GM18907 (cell line): ENCODE data around the gene NEUROD2.

Experiments used
- ATAC-seq: cut with Tn5 transposase; IDR thresholded peaks from one replicate; pipeline ENCODE4 v1.9.1; 2021; ENCODE audit warnings: mild to moderate bottlenecking, moderate library complexity; ENCODE audit not compliant: unreplicated experiment

NEUROD2 gene

DNA sequence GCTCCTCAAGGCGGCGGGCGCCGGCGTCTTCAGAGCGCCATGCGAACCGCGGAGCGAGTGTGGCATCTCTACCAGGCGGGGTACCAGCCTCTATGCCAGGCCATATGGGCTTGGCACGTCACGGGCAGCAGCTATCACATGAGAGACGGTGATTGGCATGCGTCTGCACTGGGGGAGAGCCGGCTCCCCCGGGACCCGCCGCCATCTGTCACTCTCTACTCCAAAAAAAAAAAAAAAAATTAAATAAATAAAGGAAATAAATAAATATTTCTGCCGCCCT, at the start of gene NEUROD2:
NEUROD2 (minus strand) TSS at position 70 of the 280 bp plus-strand sequence. CDS start 1,321 bp downstream, outside the sequence.
- ATAC-seq = no peak

GRCh38 chr17:39655105-39655504, 47.4 kb upstream of the NEUROD2 start:
- no peak for ATAC-seq

GRCh38 chr17:39653662-39654331, 46.1 kb upstream of the NEUROD2 start:
- no peak for ATAC-seq

GRCh38 chr17:39653316-39653661, 45.6 kb upstream of the NEUROD2 start:
- ATAC-seq = no peak

GRCh38 chr17:39652587-39653315, 45.0 kb upstream of the NEUROD2 start:
- ATAC-seq = no peak

- no peak for ATAC-seq
Measured at GRCh38 chr17:39651923-39652586, 44.3 kb upstream of the NEUROD2 start.

GRCh38 chr17:39650121-39650579, 42.4 kb upstream of the NEUROD2 start:
- no peak for ATAC-seq

- ATAC-seq = no peak
Measured at GRCh38 chr17:39648616-39649366, 41.1 kb upstream of the NEUROD2 start.

GRCh38 chr17:39647256-39647655, 39.5 kb upstream of the NEUROD2 start:
- ATAC-seq = no peak

DNA sequence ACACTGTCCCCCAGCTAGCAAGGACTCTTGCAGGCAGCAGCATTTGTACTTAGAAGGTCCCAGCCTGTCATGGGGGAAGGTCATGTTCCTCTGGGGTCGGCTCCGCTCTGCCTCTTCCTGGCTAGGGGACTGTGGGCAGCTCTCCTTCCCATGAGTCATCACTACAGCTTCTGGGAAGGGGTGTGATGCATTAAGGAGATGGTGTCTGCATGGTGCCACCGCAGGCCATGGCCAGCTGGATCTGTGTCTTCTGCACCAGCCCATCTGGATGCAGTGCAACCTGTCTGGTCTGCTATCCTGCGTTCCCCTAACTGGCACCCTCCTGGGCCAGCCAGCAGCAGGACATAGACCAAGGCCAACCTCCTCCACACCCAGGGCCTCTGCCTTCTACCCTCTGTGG, 35.6 kb upstream of the NEUROD2 start:
- ATAC-seq = no peak

DNA sequence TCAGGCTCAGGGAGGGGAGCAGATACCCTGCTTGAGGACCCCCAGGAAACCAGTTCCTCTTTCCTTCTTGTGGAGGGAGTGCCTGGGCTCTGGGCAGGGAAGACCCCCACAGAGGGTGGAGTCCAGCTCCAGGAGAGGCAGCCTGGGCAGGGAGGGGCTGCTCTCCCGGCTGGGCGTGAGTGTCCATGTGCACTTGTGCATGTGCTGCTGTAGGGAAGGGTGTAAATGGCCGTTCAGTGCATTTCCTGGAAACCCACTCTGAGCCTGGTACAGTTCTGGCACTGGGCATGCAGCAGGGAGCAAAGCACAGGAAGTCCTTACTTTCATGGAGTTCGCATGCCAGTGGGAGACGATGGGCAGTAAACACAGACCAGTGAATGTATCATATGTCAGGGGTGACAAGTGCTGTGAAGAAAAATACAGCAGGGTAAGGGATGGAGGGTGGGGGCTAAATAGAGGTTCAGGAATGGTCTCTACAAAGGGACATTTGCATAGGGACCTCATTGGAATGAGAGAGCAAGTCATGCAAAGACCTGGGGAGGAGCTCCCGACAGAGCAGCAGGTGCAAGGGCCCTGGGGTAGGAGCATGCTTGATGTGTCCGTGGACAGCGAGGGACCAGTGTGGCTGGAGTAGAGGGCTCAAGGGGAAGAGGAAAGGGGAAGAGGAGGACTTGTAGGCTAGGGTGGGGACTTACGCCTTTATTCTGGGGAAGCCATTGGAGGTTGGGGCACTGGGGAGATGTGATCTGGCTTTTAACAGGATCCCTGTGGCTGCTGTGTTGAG, 34.8 kb upstream of the NEUROD2 start:
- ATAC-seq = no peak

DNA sequence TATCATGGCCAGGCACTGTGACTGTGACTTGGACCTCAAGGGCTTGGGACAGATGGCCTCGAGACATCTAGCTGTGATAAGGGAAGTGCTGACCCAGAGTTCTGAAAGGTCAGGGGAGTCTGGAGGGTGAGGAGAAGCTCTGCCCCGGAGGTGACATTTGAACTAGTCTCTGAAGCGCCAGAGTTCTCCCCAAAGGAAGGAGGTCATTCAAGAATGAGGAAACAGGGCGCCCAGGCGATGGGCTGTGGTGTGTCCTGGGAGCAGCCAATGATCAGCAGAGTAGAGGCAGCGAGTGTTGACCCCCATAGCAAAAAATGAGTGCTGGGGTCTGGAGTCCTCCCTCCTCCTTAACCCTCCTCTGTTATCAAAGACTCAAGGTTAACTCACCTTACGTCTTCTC, 34.2 kb upstream of the NEUROD2 start:
- no peak for ATAC-seq

GRCh38 chr17:39641097-39641496, 33.4 kb upstream of the NEUROD2 start:
- no peak for ATAC-seq

DNA sequence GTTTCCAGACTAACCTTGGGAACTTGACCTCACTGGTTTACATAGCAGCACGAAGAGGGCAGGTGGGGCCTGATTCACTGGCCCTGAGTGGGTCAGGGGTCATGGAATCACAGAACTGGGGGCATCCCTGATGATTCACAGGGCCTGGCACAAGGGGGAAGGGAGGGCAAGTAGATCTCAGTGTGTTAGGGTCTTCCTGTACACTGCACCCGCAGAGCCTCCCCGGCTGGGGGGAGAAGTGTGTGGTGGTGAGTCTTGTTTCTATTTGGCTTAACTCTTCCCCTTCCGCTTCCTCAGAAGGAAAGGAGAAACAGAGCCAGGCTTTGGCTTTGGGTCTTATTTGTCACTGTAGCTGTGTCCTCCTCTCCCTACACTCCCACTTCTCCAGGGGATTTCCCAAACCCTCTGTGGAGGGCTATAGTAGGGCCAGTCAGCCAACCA, 32.9 kb upstream of the NEUROD2 start:
- no peak for ATAC-seq

DNA sequence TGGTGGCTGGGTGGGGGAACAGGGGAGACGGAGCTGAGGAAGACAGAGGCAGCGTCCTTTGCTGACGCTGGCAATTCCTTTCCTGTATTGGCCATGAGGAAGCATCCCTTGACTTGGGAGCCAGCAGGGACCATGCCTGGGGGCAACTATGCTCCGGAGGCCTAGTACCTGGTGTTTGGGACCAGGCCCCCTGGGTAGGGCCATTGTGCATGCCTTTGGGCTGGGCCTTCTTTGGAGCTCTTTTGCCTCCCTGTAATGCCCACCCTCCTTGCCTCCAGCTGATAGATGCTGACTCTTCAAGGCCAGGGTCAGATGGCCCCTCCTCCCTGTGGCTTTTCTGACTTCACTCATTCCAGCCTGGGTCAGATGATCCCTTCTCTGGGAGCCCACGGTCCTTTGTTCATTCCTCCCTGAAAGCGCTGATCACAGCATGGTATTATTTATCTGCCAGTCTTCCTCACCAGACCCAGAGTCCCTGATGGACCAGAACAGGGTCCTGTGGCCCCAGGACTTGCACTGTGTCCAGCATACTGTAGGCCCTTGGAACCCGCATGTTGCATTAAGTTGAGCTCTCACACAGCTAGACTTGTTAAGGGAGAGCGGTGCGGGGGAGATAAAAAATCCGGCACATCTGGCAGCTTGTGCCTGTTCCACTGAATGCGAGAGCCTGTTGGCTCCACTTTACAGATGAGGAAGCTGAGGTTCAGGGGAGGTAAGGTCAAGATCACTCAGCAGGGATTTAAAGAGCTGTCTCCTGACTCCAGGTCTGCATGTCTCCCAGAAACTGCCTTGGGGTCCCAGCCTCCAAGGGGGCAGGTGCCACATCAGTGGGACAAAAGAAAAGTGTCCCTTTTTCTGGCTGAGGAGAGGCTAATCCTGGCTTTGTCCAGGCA, 32.1 kb upstream of the NEUROD2 start:
- ATAC-seq = no peak

GRCh38 chr17:39639043-39639442, 31.3 kb upstream of the NEUROD2 start:
- ATAC-seq = no peak

DNA sequence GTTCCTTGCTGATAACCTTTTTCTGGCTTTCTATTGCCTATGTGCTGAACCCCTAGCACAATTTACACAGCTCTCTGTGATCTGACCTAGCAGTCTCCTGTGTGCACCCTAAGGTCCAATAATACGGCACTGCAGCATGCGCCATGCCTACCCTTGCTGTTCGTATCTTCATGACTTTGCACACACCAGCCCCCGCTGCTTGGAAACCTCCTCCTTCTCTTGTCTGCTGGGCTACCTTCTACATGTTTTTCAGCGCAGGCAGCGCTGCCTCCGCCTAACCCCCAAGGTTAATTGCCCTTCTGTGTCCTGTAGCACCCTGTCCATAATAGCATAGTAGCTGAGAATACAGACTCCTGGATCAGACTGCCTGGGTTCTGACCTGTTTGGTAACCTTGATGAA, 30.6 kb upstream of the NEUROD2 start:
- no peak for ATAC-seq

DNA sequence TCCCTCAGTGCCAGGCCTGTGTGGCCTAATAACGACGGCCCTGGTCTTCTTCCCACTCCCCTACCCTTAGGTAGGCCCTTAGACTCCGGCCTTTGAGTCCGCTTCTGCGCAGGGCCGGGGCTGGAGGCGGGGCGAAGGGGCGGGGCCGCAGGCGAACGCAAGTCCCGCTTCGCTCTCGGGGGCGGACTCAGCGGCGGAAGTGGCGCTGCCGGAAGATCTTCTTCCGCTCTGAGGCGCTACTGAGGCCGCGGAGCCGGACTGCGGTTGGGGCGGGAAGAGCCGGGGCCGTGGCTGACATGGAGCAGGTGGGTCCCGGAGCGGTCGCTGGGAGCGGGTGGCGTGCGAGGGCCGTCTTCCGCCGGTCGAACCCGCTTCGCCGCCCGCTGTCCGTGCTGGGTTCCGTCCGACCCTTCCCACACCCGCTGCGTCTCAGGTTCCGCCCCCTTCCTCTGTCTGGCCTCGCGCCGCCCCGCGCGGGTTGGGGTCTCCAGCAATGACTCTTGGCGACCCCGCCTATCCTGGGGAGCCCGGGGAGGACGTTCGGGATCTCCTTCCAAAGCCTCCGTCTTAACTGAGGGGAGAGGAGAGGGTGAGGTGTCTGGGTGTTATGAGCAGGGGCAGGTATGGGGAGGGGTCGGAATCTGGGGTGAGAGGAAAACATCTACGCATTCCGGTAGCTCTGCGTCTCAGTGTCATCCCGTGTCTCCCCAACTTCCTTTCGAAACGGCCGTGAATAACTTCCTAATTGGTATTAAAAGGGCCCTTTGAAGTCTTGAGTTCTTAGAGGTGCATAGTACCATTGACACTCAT, 29.4 kb upstream of the NEUROD2 start, which contains the start of gene STARD3:
STARD3 (plus strand) TSS at position 218 of the 810 bp plus-strand sequence. CDS start 16,388 bp downstream, outside the sequence.
- ATAC-seq = peak; percentile 66

GRCh38 chr17:39636587-39636926, 28.8 kb upstream of the NEUROD2 start:
- ATAC-seq = peak; percentile 15
